ENCODE data around the gene DHX8.

DHX8 gene

DNA sequence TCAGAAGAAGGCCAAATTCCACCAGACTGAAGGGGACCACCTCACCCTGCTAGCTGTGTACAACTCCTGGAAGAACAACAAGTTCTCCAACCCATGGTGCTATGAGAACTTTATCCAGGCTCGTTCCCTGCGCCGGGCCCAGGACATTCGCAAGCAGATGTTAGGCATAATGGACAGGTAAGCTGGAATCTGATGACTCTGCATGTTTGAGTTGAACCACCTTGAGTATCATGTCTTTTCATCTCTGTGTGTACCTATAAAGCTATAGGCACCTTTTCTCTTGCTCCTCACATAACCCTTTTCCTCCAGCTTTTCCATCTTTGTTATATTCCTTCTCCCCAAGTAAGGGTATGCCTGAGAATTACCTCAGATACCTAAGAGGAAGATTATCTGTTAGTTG is 37.6 kb downstream of the DHX8 start:
- no peak overlapping the region for H3K4me3 ChIP-seq (ENCODE audit: insufficient read depth, low read length, poor library complexity, severe bottlenecking)
- no peak overlapping the region for H3K4me2 ChIP-seq (ENCODE audit: low read depth, low read length, poor library complexity, severe bottlenecking)
- no peaks in the 10 kb centered on the region for H3K9me2 ChIP-seq (replicated peaks; ENCODE audit: insufficient read depth, low read length)
- TF ChIP-seq, protein P1, sequence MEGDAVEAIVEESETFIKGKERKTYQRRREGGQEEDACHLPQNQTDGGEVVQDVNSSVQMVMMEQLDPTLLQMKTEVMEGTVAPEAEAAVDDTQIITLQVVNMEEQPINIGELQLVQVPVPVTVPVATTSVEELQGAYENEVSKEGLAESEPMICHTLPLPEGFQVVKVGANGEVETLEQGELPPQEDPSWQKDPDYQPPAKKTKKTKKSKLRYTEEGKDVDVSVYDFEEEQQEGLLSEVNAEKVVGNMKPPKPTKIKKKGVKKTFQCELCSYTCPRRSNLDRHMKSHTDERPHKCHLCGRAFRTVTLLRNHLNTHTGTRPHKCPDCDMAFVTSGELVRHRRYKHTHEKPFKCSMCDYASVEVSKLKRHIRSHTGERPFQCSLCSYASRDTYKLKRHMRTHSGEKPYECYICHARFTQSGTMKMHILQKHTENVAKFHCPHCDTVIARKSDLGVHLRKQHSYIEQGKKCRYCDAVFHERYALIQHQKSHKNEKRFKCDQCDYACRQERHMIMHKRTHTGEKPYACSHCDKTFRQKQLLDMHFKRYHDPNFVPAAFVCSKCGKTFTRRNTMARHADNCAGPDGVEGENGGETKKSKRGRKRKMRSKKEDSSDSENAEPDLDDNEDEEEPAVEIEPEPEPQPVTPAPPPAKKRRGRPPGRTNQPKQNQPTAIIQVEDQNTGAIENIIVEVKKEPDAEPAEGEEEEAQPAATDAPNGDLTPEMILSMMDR (IDR thresholded peaks at IDR 0.05; ENCODE audit: insufficient read depth, low read length, poor library complexity, severe bottlenecking), result no peak
- no peak for TF ChIP-seq EZH2phosphoT487 (conservative IDR thresholded peaks at IDR 0.05; ENCODE audit: low read length)
- no peak overlapping the region for H2AFZ ChIP-seq (ENCODE audit: low read depth, low read length, severe bottlenecking)
- no peaks in the 10 kb centered on the region for H4K20me1 ChIP-seq (ENCODE audit: low read depth, low read length)
- no peaks in the 10 kb centered on the region for H3K79me2 ChIP-seq (ENCODE audit: insufficient read depth, low read length)
- H3K9me3 ChIP-seq (ENCODE audit: insufficient read depth, low read length), result no peaks in the 10 kb centered on the region
- H3K27ac ChIP-seq (ENCODE audit: low read depth, low read length), result no peak overlapping the region
- peaks cover 10% of the 10 kb centered on the region for H3K36me3 ChIP-seq (ENCODE audit: low read length)
- no peaks in the 10 kb centered on the region for H3F3A ChIP-seq (ENCODE audit: insufficient read depth)
- H3K27me3 ChIP-seq (ENCODE audit: low read length), result no peaks in the 10 kb centered on the region
- no peak overlapping the region for H3K9ac ChIP-seq (ENCODE audit: low read length)

DNA sequence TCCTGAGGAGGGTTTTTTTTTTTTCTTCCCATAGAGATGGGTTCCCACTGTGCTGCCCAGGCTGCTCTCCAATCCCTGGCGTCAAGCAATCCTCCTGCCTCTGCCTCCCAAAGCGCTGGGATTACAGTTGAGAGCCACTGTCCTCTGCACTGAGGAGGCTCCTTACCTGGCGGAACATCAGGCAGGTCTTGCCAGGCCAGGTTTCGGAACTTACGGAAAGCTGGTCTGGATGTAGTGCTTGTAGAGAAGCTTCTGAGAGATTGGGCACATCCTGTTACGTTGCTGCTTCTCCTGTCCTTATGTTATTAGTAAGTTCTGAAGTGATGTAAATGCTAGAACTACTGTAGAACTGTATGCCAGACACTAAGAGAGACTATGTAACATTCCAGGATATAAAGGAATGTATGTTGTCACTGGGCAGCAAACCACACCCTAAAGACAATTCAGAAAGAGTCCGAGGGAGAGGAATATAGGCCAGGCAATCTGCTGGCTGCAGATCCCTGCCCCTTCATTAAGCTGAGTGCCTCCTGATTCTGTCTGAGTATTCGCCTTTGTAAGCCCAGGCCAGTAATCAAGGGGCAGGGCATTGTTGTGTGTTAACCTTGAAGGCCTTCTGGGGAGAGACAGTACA is 41.3 kb downstream of the DHX8 start:
- Histone ChIP-seq H3K9ac (ENCODE audit: low read length) (no peak overlapping the region), H3K9me2 (replicated peaks; ENCODE audit: insufficient read depth, low read length) (no peaks in the 10 kb centered on the region), H3K79me2 (ENCODE audit: insufficient read depth, low read length) (no peaks in the 10 kb centered on the region), H3K4me2 (ENCODE audit: low read depth, low read length, poor library complexity, severe bottlenecking) (no peak overlapping the region), H3K4me3 (ENCODE audit: insufficient read depth, low read length, poor library complexity, severe bottlenecking) (no peak overlapping the region), H3F3A (ENCODE audit: insufficient read depth) (no peaks in the 10 kb centered on the region), H4K20me1 (ENCODE audit: low read depth, low read length) (no peaks in the 10 kb centered on the region), H2AFZ (ENCODE audit: low read depth, low read length, severe bottlenecking) (no peak overlapping the region), H3K36me3 (ENCODE audit: low read length) (peaks cover 6% of the 10 kb centered on the region), H3K27me3 (ENCODE audit: low read length) (no peaks in the 10 kb centered on the region), H3K27ac (ENCODE audit: low read depth, low read length) (no peak overlapping the region), H3K9me3 (ENCODE audit: insufficient read depth, low read length) (no peaks in the 10 kb centered on the region)
- no peak for TF ChIP-seq EZH2phosphoT487 (conservative IDR thresholded peaks at IDR 0.05; ENCODE audit: low read length)
- TF ChIP-seq, protein P1 (IDR thresholded peaks at IDR 0.05; ENCODE audit: insufficient read depth, low read length, poor library complexity, severe bottlenecking), result no peak

DNA sequence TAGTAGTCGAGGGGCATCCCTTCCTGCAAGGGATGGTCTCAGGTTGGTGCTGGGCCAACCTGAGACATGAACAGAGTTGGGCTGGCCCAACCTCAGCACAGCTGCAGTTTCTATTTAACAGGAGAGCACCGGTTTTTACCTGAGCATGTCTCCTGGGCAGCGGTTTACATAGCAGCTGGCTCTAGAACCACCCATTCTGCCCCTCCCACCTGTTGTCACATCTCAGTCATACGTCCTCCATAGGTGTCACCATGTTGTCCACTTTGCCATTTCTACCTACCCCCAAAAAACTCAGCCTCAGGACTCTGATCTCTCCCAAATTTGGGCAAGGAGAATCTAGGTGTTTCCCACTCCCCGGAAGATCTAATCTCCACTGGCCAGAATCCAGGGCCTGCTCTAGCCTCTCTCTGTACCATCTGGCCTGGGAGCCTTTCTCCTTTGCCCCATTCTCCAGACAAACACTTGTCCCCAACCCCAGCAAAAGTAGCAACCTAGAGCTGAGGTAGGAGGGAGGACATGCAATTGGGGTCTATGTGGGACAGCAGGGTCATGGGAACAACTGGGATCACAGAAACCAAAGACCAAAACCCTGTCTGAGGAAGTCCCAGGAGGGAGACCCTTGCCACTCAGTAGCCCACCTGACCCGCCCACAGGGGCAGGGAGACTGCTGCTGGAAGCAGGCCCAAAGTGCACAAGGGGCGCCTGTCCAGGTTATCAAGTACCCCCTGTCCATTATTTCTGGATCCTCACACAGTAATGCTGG is 43.3 kb downstream of the DHX8 start:
- Histone ChIP-seq H3K9ac (ENCODE audit: low read length) (no peak overlapping the region), H3F3A (ENCODE audit: insufficient read depth) (no peaks in the 10 kb centered on the region), H3K36me3 (ENCODE audit: low read length) (no peaks in the 10 kb centered on the region; the same call in 1 of the 2 replicates)

More for the DNA sequence above, 43.3 kb downstream of the DHX8 start:
- no peaks in the 10 kb centered on the region for H3K9me3 ChIP-seq (ENCODE audit: insufficient read depth, low read length)
- TF ChIP-seq, protein P1 (IDR thresholded peaks at IDR 0.05; ENCODE audit: insufficient read depth, low read length, poor library complexity, severe bottlenecking), result no peak
- no peak for TF ChIP-seq EZH2phosphoT487 (conservative IDR thresholded peaks at IDR 0.05; ENCODE audit: low read length)
- no peak overlapping the region for H3K4me3 ChIP-seq (ENCODE audit: insufficient read depth, low read length, poor library complexity, severe bottlenecking)
- H2AFZ ChIP-seq (ENCODE audit: low read depth, low read length, severe bottlenecking), result no peak overlapping the region
- no peaks in the 10 kb centered on the region for H3K27me3 ChIP-seq (ENCODE audit: low read length)
- H3K27ac ChIP-seq (ENCODE audit: low read depth, low read length), result no peak overlapping the region
- no peaks in the 10 kb centered on the region for H3K79me2 ChIP-seq (ENCODE audit: insufficient read depth, low read length)
- H3K9me2 ChIP-seq (replicated peaks; ENCODE audit: insufficient read depth, low read length), result no peaks in the 10 kb centered on the region
- H4K20me1 ChIP-seq (ENCODE audit: low read depth, low read length), result no peaks in the 10 kb centered on the region
- H3K4me2 ChIP-seq (ENCODE audit: low read depth, low read length, poor library complexity, severe bottlenecking), result no peak overlapping the region
